Measurements from ENCODE around the gene CD177. TPM values are rescaled to one million over a fixed set of nuclear protein-coding genes. Genes with fewer than 3 reads are reported as not detected.
"Not testable (repeated sequence)": the region's sequence is repeated elsewhere in the genome, so short reads cannot be mapped to it uniquely, and the experiment has no call there.

The CD177 gene
- total RNA-seq, 3 donors from 2014 or later, result 0.29 to 0.33 (median 0.32) TPM

GRCh38 chr19:43329989-43330388 lies 23.5 kb upstream of the CD177 start:
- Histone ChIP-seq H3K9me3 (no peaks in the 10 kb centered on the region), H3K27ac (no peak overlapping the region), H3K4me1 (no peaks in the 10 kb centered on the region), H3K4me3 (no peak overlapping the region), H3K36me3 (no peaks in the 10 kb centered on the region), H3K27me3 (peaks cover 0 to 7% of the 10 kb centered on the region in 2 donors)
- DNase-seq (ENCODE audit: low spot score in 2 of 2), result no peak
- intact Hi-C loops (cut with DNase I; ENCODE audit: low total_unique reads), result no loop called here
- TF ChIP-seq, protein P1, sequence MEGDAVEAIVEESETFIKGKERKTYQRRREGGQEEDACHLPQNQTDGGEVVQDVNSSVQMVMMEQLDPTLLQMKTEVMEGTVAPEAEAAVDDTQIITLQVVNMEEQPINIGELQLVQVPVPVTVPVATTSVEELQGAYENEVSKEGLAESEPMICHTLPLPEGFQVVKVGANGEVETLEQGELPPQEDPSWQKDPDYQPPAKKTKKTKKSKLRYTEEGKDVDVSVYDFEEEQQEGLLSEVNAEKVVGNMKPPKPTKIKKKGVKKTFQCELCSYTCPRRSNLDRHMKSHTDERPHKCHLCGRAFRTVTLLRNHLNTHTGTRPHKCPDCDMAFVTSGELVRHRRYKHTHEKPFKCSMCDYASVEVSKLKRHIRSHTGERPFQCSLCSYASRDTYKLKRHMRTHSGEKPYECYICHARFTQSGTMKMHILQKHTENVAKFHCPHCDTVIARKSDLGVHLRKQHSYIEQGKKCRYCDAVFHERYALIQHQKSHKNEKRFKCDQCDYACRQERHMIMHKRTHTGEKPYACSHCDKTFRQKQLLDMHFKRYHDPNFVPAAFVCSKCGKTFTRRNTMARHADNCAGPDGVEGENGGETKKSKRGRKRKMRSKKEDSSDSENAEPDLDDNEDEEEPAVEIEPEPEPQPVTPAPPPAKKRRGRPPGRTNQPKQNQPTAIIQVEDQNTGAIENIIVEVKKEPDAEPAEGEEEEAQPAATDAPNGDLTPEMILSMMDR (IDR thresholded peaks at IDR 0.05), result no peak
- TF ChIP-seq POLR2A (IDR thresholded peaks at IDR 0.05) (no peak), POLR2AphosphoS5 (IDR thresholded peaks at IDR 0.05) (no peak)

DNA sequence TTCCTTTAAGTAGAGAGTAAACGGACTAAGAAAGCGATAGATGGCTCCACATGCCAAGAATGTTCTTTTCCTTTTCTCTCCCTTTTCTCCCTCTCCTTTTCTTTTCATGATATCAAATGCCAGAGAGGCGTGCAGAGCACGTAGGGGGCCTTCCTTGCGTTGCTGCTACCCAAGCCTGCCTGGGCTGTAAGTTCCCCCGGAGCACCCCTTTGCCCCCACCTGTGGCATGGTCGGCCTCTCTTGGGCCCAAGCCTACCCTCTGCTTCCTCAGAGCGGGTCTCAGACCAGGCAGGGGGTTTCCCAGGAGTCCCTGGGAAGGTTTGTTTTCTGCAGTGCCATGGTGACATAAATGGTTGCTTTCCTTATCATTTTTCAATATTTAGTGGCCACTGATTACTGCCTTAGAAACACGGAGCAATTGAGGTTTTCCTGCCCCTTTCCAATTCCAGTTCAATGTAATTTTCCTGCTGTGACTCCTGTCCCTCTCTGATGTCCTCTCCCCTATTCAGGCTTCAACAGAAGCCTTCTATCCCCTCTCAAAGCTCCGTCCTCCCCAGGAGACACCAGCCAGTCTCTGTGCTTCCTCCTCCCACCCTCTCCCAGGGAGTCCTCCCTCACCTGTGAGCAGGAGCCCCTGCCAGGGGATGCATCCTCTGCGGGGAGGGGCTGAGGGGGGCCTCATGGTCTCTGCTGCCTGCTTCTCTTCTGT lies 22.6 kb upstream of the CD177 start:
- Histone ChIP-seq H3K9me3 (no peaks in the 10 kb centered on the region), H3K36me3 (no peaks in the 10 kb centered on the region), H3K4me1 (no peaks in the 10 kb centered on the region), H3K4me3 (no peak overlapping the region), H3K27ac (no peak overlapping the region), H3K27me3 (peaks cover 0 to 7% of the 10 kb centered on the region in 2 donors)
- intact Hi-C loops (cut with DNase I; ENCODE audit: low total_unique reads), result no loop called here
- DNase-seq (ENCODE audit: low spot score in 2 of 2), result no peak
- TF ChIP-seq, protein P1 (IDR thresholded peaks at IDR 0.05), result no peak
- TF ChIP-seq POLR2AphosphoS5 (IDR thresholded peaks at IDR 0.05) (no peak), POLR2A (IDR thresholded peaks at IDR 0.05) (no peak)

DNA sequence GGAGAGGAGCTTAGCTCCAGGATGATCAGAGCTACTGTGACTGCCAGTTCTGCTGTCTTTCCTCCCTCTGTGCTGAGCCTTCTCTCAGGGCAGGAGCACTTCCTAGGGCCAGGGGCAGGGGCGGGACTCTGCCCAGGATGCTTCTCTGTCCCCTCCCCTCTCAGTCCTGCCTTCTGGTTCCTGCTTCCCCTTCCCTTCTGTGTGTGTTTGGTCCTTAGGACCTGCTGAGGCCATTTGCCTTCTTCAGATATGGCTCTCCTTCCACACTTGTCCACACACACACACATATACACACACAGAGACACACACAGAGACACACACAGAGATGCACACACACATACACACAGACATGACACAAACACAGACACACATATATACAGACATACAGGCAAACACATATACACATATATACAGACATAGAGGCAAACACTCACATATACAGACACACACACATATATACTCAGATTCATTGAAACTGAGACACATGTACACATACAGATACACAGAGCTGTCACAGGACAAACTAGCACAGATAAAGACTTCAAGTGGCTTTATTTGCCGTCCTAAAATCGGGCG lies 22.0 kb upstream of the CD177 start:
- no peaks in the 10 kb centered on the region for H3K4me1 ChIP-seq
- DNase-seq (ENCODE audit: low spot score in 2 of 2), result no peak
- H3K4me3 ChIP-seq, result no peak overlapping the region
- H3K27me3 ChIP-seq, result peaks cover 0 to 7% of the 10 kb centered on the region in 2 donors
- TF ChIP-seq, protein P1 (IDR thresholded peaks at IDR 0.05), result no peak
- TF ChIP-seq POLR2AphosphoS5 (IDR thresholded peaks at IDR 0.05), result no peak
- TF ChIP-seq POLR2A (IDR thresholded peaks at IDR 0.05), result no peak
- intact Hi-C loops (cut with DNase I; ENCODE audit: low total_unique reads), result no loop called here
- H3K36me3 ChIP-seq, result no peaks in the 10 kb centered on the region
- no peaks in the 10 kb centered on the region for H3K9me3 ChIP-seq
- no peak overlapping the region for H3K27ac ChIP-seq

GRCh38 chr19:43332058-43332922 lies 21.2 kb upstream of the CD177 start:
- no peaks in the 10 kb centered on the region for H3K9me3 ChIP-seq
- intact Hi-C loops (cut with DNase I; ENCODE audit: low total_unique reads), result no loop called here
- DNase-seq (ENCODE audit: low spot score in 2 of 2), result no peak
- H3K27me3 ChIP-seq, result peaks cover 0 to 7% of the 10 kb centered on the region in 2 donors
- TF ChIP-seq POLR2AphosphoS5 (IDR thresholded peaks at IDR 0.05), result no peak
- TF ChIP-seq, protein P1 (IDR thresholded peaks at IDR 0.05), result no peak
- no peak for TF ChIP-seq POLR2A (IDR thresholded peaks at IDR 0.05)
- no peak overlapping the region for H3K27ac ChIP-seq
- no peaks in the 10 kb centered on the region for H3K4me1 ChIP-seq
- no peaks in the 10 kb centered on the region for H3K36me3 ChIP-seq
- no peak overlapping the region for H3K4me3 ChIP-seq

- H3K36me3 ChIP-seq; H3K27ac ChIP-seq; H3K27me3 ChIP-seq; H3K9me3 ChIP-seq; DNase-seq (ENCODE audit: low spot score in 2 of 2); H3K4me3 ChIP-seq; H3K4me1 ChIP-seq; intact Hi-C loops (cut with DNase I; ENCODE audit: low total_unique reads): not testable (repeated sequence)
Observed at GRCh38 chr19:43336508-43336907, 17.0 kb upstream of the CD177 start.
